ENCODE data around the gene NTM.

- no peak for TF ChIP-seq CTCF (conservative IDR thresholded peaks at IDR 0.05 in 1 of 2, IDR thresholded peaks at IDR 0.05 in 1 of 2; ENCODE audit: low read depth in 1 of 2, low read length in 2 of 2)
- no peak for TF ChIP-seq EZH2 (IDR thresholded peaks at IDR 0.05; ENCODE audit: low read length, missing control alignments)
Measured at GRCh38 chr11:131654849-131655248, 284.4 kb downstream of the NTM start.
